Thoracic aorta (tissue), 2 donors: Measurements from ENCODE around the gene CDC42BPB. TPM values are rescaled to one million over a fixed set of nuclear protein-coding genes. Genes with fewer than 3 reads are reported as not detected.
A peak's percentile ranks its signal among the peaks of the same experiment; 100 is the strongest.

Experiments used
- ATAC-seq: fragments of 150-250 bp; one replicate; pipeline ENCODE4 v1.8.0; 2017; ENCODE audit warnings: low read depth; ENCODE audit not compliant: insufficient number of reproducible peaks, low FRiP score
- DNase-seq: peaks from one replicate; pipeline ENCODE4 v3.0.0-alpha.2; 2020; ENCODE audit warnings: low spot score
- H3K27ac ChIP-seq, 2 donors: fragments of 200-600 bp; sonication (generic); 1 replicate in 1 of 2; 2 replicates in 1 of 2; pipeline ENCODE4 v1.5.1; 2016; ENCODE audit warnings: mild to moderate bottlenecking in 2 of 2, moderate library complexity in 2 of 2
- H3K27me3 ChIP-seq: fragments of 200-600 bp; sonication (generic); replicated peaks from 2 replicates; pipeline ENCODE4 v1.6.0; 2016; ENCODE audit warnings: mild to moderate bottlenecking; ENCODE audit not compliant: insufficient read depth
- H3K36me3 ChIP-seq: fragments of 200-600 bp; sonication (generic); one replicate; pipeline ENCODE4 v1.5.1; 2016
- H3K4me1 ChIP-seq, 2 donors: fragments of 200-600 bp; sonication (generic); 1 replicate in 1 of 2; 2 replicates in 1 of 2; pipeline versions ENCODE4 v1.5.1 to v1.6.0; 2016; ENCODE audit warnings: low read depth in 2 of 2, mild to moderate bottlenecking in 1 of 2; ENCODE audit not compliant: control insufficient read depth in 1 of 2
- H3K4me3 ChIP-seq: fragments of 200-600 bp; sonication (generic); 2 replicates; pipeline ENCODE4 v1.5.1; 2016; ENCODE audit warnings: mild to moderate bottlenecking
- H3K9me3 ChIP-seq: fragments of 200-600 bp; sonication (generic); 2 replicates; pipeline ENCODE4 v1.5.1; 2016
- total RNA-seq, 2 donors: library from RNA; depleted of rRNA; stranded (reverse); fragments of >200 nt; gene quantifications; one replicate each; pipeline versions ENCODE4 v1.1.0 to v1.2.3, GENCODE V29; 2016
- TF ChIP-seq, protein P1 (sequence below): fragments of 200-600 bp; sonication (generic); IDR thresholded peaks from one replicate; pipeline ENCODE4 v1.5.1; 2019; ENCODE audit warnings: antibody characterized with exemption

The CDC42BPB gene
- total RNA-seq, 2 donors from 2014 or later = 121 to 133 TPM

DNA sequence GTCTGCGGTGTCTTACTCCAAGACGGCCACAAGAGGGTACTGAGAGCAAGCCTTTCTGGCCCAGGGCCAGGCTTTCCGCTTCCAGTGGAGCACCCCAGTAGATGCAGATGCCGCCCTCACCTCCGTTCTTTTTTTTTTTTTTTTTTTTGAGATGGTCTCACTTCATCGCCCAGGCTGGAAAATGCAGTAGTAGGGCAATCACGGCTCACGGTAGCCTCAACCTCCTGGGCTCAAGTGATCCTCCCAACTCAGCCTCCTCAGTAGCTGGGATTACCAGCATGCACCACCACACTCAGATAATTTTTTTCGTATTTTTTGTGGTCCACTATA, 21.0 kb upstream of the CDC42BPB start:
- Histone ChIP-seq H3K9me3 (no peaks in the 10 kb centered on the region), H3K36me3 (no peaks in the 10 kb centered on the region), H3K27me3 (no peaks in the 10 kb centered on the region), H3K4me1 (peaks cover 0 to 7% of the 10 kb centered on the region in 2 donors), H3K27ac (no peak overlapping the region), H3K4me3 (no peak overlapping the region)
- DNase-seq (no peak), ATAC-seq (no peak)
- TF ChIP-seq, protein P1, sequence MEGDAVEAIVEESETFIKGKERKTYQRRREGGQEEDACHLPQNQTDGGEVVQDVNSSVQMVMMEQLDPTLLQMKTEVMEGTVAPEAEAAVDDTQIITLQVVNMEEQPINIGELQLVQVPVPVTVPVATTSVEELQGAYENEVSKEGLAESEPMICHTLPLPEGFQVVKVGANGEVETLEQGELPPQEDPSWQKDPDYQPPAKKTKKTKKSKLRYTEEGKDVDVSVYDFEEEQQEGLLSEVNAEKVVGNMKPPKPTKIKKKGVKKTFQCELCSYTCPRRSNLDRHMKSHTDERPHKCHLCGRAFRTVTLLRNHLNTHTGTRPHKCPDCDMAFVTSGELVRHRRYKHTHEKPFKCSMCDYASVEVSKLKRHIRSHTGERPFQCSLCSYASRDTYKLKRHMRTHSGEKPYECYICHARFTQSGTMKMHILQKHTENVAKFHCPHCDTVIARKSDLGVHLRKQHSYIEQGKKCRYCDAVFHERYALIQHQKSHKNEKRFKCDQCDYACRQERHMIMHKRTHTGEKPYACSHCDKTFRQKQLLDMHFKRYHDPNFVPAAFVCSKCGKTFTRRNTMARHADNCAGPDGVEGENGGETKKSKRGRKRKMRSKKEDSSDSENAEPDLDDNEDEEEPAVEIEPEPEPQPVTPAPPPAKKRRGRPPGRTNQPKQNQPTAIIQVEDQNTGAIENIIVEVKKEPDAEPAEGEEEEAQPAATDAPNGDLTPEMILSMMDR = peak; percentile 70

DNA sequence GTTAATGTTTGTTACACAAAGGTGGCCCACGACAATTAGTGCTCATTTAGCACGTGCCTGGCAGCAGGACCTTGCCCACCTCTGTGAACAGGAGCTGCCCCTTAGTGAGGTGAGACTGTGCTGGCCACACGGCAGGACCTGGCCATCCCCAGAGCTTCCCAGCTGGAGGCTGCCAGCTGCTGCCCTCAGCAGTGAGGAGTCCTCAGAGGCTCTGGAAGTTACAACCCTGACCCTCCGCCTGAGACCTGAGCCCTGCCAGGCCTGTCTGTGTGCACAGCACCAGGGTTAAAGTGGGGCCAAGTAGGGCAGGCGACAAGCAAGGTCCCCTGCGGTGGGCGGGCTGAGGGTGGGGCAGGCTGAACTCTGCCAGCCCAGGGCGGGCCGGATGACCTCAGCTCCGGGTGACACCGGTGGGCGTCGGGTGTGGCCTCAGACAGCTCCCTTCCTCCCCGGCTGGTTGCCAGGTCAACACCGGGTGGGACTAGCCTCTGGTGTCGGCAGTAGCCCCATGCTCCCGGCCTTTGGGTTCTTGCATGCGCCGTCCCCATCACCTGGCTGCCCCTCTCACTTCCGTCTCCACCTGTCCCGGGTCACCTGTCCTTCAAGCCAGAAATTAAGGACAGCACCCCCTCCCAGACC, 17.5 kb upstream of the CDC42BPB start:
- H3K4me1 ChIP-seq = peaks cover 0 to 7% of the 10 kb centered on the region in 2 donors
- H3K36me3 ChIP-seq = no peaks in the 10 kb centered on the region
- no peak for DNase-seq
- peak overlapping the region in 1 of 2 donors; percentile 26 for H3K27ac ChIP-seq
- no peaks in the 10 kb centered on the region for H3K9me3 ChIP-seq
- H3K27me3 ChIP-seq = no peaks in the 10 kb centered on the region
- TF ChIP-seq, protein P1 = no peak
- no peak for ATAC-seq
- H3K4me3 ChIP-seq = peak overlapping the region; percentile 72

DNA sequence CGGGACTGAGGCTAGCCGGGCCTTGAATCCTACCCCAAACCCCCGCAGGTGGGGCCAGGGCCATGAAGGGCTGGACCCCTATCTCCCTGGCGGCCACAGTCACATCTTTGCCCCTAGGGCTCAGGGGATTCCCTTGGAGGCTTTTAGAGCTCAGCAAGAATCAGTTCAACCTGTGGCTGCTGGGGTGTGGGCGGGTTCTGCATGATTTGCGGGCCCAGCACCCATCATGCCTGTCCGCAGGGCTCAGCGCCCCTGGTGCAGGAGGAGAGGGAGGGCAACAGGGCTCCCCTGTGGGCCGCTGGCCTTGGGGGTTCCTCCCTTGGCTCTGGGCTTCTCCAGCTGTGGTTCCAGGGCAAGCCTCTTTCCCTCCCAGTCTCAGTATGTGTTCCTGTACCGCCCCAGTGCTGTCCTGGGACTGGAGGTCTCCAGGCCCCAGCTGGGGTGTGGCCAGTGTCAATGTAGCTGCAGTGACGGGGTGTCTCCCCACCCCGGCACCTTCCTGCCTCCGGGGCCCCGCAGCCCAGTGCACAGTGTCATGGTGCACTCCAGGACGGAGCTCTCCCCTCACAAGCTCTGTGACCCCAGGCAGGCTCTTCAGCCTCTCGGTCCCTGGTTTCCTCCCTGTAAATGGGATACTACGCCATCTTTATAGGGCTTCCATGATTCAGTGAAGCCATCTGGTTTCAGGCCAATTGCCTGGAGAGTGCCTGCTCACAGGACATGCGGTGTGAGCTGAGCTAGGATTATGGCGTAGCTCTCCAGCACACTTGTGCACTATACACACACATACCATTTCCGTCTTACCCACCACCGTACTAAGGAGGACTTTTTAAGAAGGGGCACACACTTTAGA, 16.8 kb upstream of the CDC42BPB start:
- Histone ChIP-seq H3K27ac (peak overlapping the region in 1 of 2 donors; percentile 26), H3K4me3 (no peak overlapping the region), H3K36me3 (no peaks in the 10 kb centered on the region), H3K4me1 (peaks cover 0 to 7% of the 10 kb centered on the region in 2 donors), H3K27me3 (no peaks in the 10 kb centered on the region), H3K9me3 (no peaks in the 10 kb centered on the region)
- ATAC-seq = no peak
- TF ChIP-seq, protein P1 = no peak
- DNase-seq = no peak

DNA sequence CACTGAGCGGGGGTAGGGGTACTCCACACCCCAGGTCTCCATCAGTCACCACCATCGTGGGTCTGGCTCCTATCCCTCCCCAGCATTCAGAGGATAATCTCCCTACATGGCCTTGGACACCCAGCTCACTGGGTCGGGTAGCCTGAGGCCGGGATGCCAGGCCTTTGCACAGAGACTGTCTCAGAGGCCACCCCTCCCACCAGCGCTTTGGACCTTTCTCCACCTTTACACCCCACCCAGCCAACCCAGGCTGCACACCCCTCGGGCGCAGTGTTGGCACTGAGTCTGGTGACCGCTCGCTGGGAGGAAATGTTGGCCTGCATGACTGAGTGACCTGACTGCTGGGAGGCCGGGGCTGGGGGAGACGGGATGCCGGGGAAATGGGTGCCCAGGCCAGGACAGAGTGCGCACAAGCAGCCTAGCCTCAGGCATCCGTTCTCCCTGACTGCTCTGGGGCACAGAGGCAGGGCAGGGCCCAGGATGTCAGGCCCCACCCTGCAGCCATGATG, 16.1 kb upstream of the CDC42BPB start:
- Histone ChIP-seq H3K27me3 (no peaks in the 10 kb centered on the region), H3K4me1 (peaks cover 0 to 7% of the 10 kb centered on the region in 2 donors), H3K27ac (no peak overlapping the region), H3K4me3 (no peak overlapping the region), H3K9me3 (no peaks in the 10 kb centered on the region), H3K36me3 (no peaks in the 10 kb centered on the region)
- TF ChIP-seq, protein P1 = no peak
- DNase-seq (no peak), ATAC-seq (no peak)

DNA sequence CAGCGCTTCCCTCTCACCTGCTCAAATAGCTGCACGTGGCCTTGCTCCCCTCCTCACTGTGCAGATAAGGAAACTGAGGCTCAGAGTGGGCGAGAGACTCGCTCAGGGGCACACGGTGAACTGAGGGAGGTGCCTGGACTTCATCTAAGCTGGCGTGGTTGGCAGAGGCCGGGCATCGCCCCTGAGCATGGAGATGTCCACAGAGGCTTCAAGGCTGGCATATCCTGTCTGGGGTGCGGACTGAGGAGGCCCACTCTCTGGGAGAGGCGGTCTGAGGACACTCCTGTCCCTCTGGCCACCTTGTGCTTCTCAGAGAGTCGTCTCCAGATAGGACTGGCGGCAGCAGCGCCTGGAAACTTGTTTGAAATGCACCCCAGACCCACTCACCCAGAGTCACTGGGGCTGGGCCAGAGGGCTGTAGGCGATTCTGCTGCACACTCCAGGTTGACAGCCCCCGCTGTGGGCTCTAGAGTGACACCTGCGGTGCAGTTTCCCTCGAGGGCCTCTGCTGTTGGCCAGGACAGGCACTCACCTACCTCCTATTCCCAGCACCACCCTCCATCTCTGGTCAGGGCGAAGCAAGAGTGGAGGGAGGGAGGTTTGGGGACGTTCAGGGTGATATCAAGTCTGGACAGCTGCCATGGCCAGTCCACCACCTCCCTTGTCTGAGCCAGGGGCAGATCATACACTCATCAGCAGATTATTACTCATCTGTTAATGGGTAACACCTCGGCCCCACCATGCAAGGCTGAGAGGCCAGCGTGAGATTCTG, 15.4 kb upstream of the CDC42BPB start:
- no peaks in the 10 kb centered on the region for H3K9me3 ChIP-seq
- ATAC-seq (no peak), DNase-seq (no peak)
- no peak overlapping the region for H3K27ac ChIP-seq
- H3K4me1 ChIP-seq = peaks cover 0 to 7% of the 10 kb centered on the region in 2 donors
- TF ChIP-seq, protein P1 = no peak
- H3K27me3 ChIP-seq = no peaks in the 10 kb centered on the region
- H3K36me3 ChIP-seq = no peaks in the 10 kb centered on the region
- H3K4me3 ChIP-seq = no peak overlapping the region
